HUDEP-2 (cell line): Measurements from ENCODE around the gene RAB19.
"Not testable (repeated sequence)": the region's sequence is repeated elsewhere in the genome, so short reads cannot be mapped to it uniquely, and the experiment has no call there.

Experiments
- DNase-seq, 76 experiments: peaks; one replicate each; lab custom pipeline; 2025; ENCODE audit not compliant: unreplicated experiment in 76 of 76; lab: John Stamatoyannopoulos, UW

The RAB19 gene

GRCh38 chr7:140451716-140452115, 47.9 kb downstream of the RAB19 start:
- no peak for DNase-seq

- DNase-seq: no peak
Observed at GRCh38 chr7:140453273-140453672, 49.4 kb downstream of the RAB19 start.

DNA sequence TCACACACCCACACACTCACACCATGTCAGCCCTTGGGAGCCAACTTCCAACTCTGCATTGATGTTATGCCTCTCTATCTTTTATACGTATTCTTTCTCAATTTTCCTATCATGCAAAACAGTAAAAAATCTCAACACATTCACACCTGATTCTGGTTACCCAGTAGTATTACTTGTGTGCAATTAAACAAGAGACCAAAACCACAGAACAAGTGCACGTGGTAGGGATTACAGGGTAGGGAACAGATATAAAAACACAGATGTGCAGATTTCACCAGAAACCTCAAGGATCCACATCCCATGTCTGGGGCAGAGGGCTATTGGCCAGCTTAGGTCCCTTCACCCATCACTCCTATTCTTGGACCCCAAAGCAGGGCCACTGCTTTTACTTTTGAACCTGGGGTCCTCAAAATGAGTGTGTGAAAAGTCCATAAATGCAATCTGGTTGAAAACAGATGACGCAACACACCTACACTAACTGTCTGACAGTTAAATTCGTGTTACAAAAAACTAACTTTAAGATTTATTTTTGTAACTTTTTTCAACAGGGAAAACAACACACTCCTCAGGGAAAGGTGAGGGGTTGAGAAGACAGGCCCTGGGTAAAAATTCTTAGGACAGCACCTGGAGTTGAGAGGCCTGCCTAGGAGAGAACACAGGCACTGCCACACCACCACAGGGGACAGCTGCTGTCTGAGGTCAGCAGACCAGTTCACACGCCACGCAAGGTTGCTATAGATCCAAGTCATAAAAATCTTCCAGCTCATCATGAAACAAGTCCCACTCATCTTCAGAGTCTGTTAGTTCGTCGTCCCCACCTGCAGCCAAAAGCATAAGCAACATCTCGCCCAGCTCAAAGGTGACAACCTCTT, 50.2 kb downstream of the RAB19 start:
- not testable (repeated sequence) for DNase-seq

- no peak for DNase-seq
Observed at GRCh38 chr7:140454657-140455015, 50.8 kb downstream of the RAB19 start.

- no peak for DNase-seq
Observed at GRCh38 chr7:140455743-140456142, 51.9 kb downstream of the RAB19 start.

- no peak for DNase-seq
Observed at GRCh38 chr7:140456551-140457051, 52.7 kb downstream of the RAB19 start.

- DNase-seq: no peak
Observed at GRCh38 chr7:140458201-140458600, 54.3 kb downstream of the RAB19 start.

- DNase-seq: no peak
Observed at GRCh38 chr7:140458916-140459315, 55.1 kb downstream of the RAB19 start.

- DNase-seq: no peak
Observed at GRCh38 chr7:140463111-140463510, 59.3 kb downstream of the RAB19 start.

- peak in 32 of 76 experiments; percentile 4 to 60 (median 30) for DNase-seq
Observed at GRCh38 chr7:140475747-140476333, 72.0 kb downstream of the RAB19 start.

DNA sequence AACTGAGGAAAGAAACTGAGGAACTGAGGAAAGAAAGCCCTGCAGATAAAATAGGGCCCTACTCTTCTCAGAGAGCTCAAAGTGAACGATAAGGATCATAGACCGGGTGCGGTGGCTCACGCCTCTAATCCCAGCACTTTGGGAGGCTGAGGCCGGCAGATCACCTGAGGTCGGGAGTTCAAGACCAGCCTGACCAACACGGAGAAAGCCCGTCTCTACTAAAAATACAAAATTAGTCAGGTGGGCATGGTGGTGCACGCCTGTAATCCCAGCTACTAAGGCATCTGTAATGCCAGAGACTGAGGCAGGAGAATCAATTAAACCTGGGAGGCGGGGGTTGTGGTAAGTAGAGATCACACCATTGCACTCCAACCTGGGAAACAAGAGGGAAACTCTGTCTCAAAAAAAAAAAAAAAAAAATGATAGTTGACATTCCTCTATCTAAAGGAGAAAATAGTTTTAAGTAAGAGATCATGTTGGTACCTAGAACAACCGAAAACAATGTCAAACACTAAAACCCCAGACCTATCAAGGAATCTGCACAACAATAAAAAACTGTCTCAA, 72.9 kb downstream of the RAB19 start:
- DNase-seq: no peak
